AG20443 (cell line): ENCODE measurements around the gene OR2AG1.
"Not testable (repeated sequence)": the region's sequence is repeated elsewhere in the genome, so short reads cannot be mapped to it uniquely, and the experiment has no call there.

Source experiments
- DNase-seq: peaks from one replicate; pipeline ENCODE4 v3.0.0; 2012; ENCODE audit warnings: low spot score, mixed read lengths

The OR2AG1 gene

DNA sequence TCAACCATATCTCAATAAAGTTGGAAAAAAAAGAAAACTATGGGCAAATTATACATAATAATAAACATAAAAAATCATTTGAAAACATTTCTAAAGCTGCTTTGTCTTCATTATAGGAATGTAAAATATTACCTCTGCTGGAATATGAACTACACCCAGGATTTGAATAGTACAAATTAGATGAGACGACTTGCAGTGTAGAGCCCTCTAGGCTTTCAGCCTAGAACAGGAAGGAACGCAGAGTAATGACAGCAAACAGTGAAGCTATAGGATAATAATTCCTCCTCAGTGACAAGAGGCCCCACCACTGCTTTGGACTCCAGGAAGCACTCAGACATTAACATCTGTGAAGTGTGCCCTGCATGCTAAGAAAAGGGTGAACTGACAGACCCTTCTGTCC, 7.7 kb downstream of the OR2AG1 start:
- DNase-seq: no peak

DNA sequence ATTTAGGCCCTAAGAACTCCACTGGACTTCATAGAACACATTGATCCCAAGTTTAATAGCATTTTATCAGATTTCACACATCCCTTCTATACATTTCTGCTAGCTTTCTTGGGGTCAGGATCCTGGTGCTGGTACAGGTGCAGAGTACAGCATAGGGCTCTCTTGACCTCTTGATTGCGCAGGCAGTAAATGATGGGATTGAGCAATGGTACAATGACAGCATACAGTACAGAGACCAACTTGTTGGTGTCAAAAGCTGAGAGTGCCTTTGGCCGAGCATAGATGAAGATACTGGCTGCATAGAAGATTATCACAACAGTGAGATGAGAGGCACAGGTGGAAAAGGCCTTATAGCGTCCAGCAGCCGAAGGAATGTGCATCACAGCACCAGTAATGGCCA, 11.8 kb downstream of the OR2AG1 start:
- DNase-seq: no peak

- no peak for DNase-seq
These were observed 16.6 kb downstream of the OR2AG1 start, which contains the start of gene OR6A2 for GRCh38 chr11:6799402-6799801. Gene OR6A2, minus strand, starts transcription at chr11:6799689. Its CDS starts 3,981 bp downstream, at chr11:6795708.

DNA sequence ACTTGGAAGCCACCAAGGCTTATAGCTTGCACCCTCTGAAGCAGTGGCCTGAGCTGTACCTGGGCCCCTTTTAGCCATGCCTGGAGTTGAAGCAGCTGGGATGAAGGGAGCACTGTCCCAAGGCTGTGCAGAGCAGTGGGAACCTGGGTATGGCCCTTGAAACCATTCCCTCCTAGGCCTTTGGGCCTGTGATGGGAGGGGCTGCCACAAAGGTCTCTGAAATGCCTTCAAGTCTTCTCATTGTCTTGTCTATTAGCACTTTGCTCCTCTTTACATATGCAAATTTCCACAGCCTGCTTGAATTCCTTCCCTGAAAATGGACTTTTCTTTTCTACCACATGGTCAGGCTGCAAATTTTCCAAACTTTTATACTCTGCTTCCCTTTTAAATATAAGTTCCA, 18.3 kb downstream of the OR2AG1 start:
- DNase-seq: not testable (repeated sequence)

DNA sequence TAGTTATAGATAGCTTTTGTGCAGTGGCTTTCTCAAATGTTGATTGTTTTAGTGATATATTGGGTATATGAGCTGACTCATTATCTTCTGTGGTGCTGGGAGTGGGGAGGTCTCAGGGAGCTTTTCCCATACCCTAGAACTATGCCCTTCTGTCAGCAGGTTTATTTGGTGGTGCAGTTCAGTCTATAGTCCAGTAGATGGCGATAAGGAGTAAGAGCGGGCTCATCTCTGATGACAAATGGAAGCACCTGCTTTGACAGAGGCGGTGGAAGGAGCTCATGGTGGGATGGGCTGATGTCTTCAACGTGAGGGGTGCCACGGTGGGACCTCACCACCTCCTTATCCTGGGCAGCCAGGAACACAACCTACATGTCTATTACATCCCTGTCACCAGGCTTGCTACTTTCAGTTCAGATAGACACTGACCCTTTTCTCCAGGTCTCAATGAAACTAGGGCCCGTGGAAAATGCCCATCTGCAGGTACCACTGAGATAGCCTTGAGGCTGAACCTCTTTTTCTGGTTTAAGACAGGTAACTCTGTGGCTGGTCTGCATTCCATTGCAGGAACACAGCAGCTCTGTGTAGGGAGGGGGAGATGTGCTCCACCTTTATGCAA, 29.7 kb downstream of the OR2AG1 start:
- peak; percentile 65 for DNase-seq

DNA sequence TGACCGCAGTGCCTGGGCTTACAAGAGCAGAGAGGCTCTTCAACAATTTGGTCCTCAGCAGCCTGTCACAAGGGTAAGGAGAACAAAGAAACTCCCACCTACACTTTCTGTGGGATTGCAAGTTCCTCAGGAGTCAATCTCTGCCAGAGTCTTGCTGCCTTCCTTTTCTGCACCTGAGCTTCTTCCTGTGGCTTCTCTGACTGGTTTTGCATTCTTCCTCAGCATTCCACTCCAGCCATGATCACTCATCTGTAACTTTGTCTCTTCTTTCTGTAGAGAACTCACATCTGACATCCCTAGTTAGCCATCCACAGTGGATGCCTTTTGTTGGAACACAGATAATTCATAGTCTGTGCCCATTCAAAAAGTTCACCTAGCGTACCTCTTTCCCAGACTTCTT, 30.8 kb downstream of the OR2AG1 start:
- no peak for DNase-seq

DNA sequence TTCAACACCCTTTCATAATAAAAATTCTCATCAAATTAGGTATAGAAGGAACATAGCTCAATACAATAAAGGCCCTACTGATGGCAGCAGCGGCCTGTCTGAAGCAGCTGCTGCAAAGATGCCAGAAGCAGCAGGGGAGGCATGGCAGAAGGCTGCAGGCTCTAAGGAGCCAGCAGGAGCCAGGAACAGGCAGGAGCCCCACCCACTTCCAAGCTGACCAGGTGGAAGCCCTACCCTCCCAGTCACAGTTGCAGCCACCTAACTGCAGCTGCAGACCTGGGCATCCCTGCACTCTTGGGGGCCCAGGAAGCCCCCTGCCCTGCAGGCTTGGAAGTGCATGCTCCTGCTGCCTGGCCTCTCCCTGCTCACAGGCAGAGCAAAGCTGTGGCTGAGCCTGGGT, 34.9 kb downstream of the OR2AG1 start:
- no peak for DNase-seq

DNA sequence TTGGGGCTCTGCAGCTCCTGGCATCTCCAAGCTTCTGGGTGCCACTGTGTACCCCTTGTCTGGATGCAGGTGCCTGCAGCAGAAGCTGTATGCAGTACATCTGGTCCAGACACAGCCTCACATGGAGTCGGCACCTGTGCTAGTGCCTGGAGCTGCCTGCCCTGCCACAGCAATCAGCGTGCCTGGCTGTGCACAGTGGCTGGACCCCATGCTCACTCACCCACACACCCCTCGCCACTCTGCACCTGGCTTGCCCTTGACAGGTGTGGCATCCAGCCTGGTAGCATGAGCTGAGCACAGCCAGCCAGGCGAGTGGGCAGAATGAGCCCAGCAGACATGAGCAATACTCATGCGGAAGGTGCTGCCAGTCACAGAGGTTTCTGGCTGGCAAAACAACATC, 36.1 kb downstream of the OR2AG1 start:
- DNase-seq: no peak

GRCh38 chr11:6824136-6824823, 41.5 kb downstream of the OR2AG1 start:
- DNase-seq: no peak

DNA sequence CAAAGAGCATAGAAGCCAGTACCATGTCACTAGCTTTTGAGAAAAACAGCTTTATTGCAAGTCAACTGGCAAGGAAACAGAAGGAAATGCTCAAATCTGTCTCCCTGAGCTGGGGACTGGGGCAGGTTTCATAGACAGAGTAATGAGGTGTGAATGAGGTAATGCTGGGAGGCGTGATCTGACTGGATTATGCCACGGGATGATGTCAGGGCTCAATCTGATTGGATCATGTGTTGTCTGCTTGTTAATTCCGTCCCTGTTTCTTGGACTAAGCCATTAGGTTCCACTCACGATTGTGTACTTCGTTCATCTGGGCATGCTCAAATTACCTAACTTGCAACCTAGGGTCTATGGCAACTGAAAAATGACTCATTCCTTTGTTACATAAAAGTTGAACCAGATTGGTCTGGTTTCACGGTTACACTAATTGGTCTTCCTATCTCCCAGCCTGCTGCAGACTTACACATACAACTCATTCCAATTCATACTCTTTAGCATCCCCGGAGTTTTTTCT, 42.5 kb downstream of the OR2AG1 start:
- DNase-seq: no peak

GRCh38 chr11:6828103-6828502, 45.3 kb downstream of the OR2AG1 start:
- no peak for DNase-seq

DNA sequence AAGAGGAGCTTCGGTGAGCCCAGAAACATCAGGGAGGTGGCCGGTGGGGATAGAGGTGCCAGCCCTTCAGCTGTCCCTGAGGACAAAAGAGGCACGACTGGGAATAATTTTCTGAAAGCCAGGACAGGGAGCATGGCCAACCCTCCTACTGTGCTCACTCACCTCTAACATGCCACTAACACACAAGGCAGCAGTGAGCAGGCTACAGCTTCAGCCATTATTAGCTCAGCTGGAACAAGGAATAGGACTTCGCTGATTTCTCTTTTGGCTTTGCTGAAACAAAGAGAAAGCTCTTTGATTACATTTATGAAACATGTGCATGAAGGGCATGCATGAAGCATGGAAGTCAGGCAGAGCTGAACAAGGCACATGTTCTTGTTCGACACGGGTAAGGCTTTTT, 50.5 kb downstream of the OR2AG1 start:
- no peak for DNase-seq

DNA sequence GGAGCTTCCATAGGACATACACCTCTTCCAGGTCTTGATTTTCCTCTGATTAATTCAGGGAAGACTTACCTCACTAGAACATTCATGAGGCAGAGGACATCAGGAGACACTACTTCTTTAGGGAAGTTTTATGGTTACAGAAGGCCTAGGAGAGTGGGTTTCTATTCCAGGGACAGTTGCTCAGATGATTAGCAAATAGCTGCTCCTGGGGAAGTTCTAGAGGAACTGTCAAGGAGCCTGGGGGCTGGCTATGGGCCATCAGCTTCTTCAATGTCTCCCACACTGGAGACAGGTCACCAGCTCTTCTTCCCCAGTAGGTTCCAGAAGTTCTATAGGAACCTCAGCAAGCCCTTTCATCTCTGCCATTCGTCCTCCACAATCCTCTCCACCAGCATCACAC, 51.2 kb downstream of the OR2AG1 start:
- DNase-seq: no peak
